ENCODE data around the gene PARVG. TPM values are rescaled to one million over a fixed set of nuclear protein-coding genes. Genes with fewer than 3 reads are reported as not detected.

Gene PARVG
- total and polyA plus RNA-seq, 2 of the 8 experiments (the other 6 are each of a cell fraction or from before 2014, with no cell fraction given) = 0.37 to 1.5 TPM

DNA sequence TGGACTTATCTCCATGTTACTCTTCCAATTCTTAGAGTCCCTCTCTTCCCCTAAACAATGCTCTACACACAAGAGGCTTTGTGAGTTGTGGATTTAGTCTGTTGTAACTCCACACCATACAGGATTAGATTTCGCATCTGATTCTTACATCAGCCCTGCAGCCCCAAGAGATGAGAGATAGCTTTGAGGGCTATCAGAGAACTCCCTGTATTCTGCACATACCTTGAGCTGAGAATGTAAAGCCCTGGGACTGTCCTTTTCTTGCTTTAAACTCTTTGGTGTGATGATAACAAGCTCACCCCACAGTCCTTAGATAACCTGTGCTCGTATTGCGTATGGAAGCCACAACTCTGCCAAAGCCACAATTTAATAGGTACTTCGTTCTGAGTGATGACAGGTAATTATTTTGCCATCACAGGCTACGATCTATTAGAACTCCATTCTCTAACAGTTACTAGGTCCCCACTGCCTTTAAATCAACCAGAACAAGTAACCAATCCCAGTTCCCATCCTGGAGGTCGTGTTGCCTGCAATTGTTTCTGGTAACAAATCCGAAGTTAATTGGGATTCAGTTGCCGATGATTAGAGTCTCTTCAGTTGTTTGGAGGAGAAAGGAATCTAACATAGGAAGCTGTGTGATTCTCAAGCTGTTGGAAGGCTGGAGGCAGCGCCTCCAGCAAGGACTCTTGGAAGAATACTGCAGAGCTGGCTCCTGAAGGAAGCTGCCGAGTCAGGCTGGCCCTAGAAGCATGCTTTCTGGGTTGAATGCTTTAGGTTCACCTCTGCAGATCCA lies 1.3 kb upstream of the PARVG start (continued):
- TF ChIP-seq, protein P1, sequence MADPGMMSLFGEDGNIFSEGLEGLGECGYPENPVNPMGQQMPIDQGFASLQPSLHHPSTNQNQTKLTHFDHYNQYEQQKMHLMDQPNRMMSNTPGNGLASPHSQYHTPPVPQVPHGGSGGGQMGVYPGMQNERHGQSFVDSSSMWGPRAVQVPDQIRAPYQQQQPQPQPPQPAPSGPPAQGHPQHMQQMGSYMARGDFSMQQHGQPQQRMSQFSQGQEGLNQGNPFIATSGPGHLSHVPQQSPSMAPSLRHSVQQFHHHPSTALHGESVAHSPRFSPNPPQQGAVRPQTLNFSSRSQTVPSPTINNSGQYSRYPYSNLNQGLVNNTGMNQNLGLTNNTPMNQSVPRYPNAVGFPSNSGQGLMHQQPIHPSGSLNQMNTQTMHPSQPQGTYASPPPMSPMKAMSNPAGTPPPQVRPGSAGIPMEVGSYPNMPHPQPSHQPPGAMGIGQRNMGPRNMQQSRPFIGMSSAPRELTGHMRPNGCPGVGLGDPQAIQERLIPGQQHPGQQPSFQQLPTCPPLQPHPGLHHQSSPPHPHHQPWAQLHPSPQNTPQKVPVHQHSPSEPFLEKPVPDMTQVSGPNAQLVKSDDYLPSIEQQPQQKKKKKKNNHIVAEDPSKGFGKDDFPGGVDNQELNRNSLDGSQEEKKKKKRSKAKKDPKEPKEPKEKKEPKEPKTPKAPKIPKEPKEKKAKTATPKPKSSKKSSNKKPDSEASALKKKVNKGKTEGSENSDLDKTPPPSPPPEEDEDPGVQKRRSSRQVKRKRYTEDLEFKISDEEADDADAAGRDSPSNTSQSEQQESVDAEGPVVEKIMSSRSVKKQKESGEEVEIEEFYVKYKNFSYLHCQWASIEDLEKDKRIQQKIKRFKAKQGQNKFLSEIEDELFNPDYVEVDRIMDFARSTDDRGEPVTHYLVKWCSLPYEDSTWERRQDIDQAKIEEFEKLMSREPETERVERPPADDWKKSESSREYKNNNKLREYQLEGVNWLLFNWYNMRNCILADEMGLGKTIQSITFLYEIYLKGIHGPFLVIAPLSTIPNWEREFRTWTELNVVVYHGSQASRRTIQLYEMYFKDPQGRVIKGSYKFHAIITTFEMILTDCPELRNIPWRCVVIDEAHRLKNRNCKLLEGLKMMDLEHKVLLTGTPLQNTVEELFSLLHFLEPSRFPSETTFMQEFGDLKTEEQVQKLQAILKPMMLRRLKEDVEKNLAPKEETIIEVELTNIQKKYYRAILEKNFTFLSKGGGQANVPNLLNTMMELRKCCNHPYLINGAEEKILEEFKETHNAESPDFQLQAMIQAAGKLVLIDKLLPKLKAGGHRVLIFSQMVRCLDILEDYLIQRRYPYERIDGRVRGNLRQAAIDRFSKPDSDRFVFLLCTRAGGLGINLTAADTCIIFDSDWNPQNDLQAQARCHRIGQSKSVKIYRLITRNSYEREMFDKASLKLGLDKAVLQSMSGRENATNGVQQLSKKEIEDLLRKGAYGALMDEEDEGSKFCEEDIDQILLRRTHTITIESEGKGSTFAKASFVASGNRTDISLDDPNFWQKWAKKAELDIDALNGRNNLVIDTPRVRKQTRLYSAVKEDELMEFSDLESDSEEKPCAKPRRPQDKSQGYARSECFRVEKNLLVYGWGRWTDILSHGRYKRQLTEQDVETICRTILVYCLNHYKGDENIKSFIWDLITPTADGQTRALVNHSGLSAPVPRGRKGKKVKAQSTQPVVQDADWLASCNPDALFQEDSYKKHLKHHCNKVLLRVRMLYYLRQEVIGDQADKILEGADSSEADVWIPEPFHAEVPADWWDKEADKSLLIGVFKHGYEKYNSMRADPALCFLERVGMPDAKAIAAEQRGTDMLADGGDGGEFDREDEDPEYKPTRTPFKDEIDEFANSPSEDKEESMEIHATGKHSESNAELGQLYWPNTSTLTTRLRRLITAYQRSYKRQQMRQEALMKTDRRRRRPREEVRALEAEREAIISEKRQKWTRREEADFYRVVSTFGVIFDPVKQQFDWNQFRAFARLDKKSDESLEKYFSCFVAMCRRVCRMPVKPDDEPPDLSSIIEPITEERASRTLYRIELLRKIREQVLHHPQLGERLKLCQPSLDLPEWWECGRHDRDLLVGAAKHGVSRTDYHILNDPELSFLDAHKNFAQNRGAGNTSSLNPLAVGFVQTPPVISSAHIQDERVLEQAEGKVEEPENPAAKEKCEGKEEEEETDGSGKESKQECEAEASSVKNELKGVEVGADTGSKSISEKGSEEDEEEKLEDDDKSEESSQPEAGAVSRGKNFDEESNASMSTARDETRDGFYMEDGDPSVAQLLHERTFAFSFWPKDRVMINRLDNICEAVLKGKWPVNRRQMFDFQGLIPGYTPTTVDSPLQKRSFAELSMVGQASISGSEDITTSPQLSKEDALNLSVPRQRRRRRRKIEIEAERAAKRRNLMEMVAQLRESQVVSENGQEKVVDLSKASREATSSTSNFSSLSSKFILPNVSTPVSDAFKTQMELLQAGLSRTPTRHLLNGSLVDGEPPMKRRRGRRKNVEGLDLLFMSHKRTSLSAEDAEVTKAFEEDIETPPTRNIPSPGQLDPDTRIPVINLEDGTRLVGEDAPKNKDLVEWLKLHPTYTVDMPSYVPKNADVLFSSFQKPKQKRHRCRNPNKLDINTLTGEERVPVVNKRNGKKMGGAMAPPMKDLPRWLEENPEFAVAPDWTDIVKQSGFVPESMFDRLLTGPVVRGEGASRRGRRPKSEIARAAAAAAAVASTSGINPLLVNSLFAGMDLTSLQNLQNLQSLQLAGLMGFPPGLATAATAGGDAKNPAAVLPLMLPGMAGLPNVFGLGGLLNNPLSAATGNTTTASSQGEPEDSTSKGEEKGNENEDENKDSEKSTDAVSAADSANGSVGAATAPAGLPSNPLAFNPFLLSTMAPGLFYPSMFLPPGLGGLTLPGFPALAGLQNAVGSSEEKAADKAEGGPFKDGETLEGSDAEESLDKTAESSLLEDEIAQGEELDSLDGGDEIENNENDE (IDR thresholded peaks at IDR 0.05; ENCODE audit: insufficient replicate concordance, low read length) = no peak
